MG63 (cell line): ENCODE measurements around the gene IGLL5. TPM values are rescaled to one million over a fixed set of nuclear protein-coding genes. Genes with fewer than 3 reads are reported as not detected.

Experiments
- DNase-seq: peaks from one replicate; pipeline ENCODE4 v3.0.0-alpha.2; 2020
- H3K27me3 ChIP-seq: fragments of 250-450 bp; sonication (Bioruptor Pico); 2 replicates; pipeline ENCODE4 v1.5.1; 2020; ENCODE audit warnings: mild to moderate bottlenecking, moderate library complexity
- H3K36me3 ChIP-seq: fragments of 250-450 bp; sonication (Bioruptor Pico); 2 replicates; pipeline ENCODE4 v1.5.1; 2020; ENCODE audit warnings: mild to moderate bottlenecking, moderate library complexity
- H3K4me3 ChIP-seq: fragments of 250-450 bp; sonication (Bioruptor Pico); 2 replicates; pipeline ENCODE4 v1.5.1; 2020; ENCODE audit warnings: mild to moderate bottlenecking, moderate library complexity
- H3K9me3 ChIP-seq: fragments of 250-450 bp; sonication (Bioruptor Pico); 2 replicates; pipeline ENCODE4 v1.5.1; 2020; ENCODE audit warnings: mild to moderate bottlenecking, moderate library complexity
- total RNA-seq: library from RNA; depleted of rRNA; stranded (reverse); fragments of >200 nt; shearing (Covaris generic); gene quantifications from 2 replicates; pipeline ENCODE4 v1.2.3, GENCODE V29; 2014; ENCODE audit warnings: low replicate concordance; rRNA removed

The IGLL5 gene
- total RNA-seq, 1 experiment from 2014 or later, result not detected

GRCh38 chr22:22944268-22944985, 56.8 kb downstream of the IGLL5 start:
- Histone ChIP-seq H3K9me3 (no peaks in the 10 kb centered on the region), H3K36me3 (no peaks in the 10 kb centered on the region), H3K27me3 (no peaks in the 10 kb centered on the region), H3K4me3 (no peak overlapping the region)
- DNase-seq, result no peak

- H3K27me3 ChIP-seq, result no peaks in the 10 kb centered on the region
- no peak for DNase-seq
- H3K9me3 ChIP-seq, result no peaks in the 10 kb centered on the region
- no peaks in the 10 kb centered on the region for H3K36me3 ChIP-seq
- no peak overlapping the region for H3K4me3 ChIP-seq
Measured at GRCh38 chr22:22945195-22945594, 57.6 kb downstream of the IGLL5 start.

Other genes with a start within 250 kb of the IGLL5 start
- not detected in 2 replicates for gene GGTLC2, start 243.2 kb upstream of the IGLL5 start, total RNA-seq
- 10.5 and 12.8 TPM in 2 replicates for gene GNAZ, start 182.7 kb downstream of the IGLL5 start, total RNA-seq